Endothelial cell of umbilical vein (primary cell): ENCODE data around the gene CIDEC. TPM values are rescaled to one million over a fixed set of nuclear protein-coding genes. Genes with fewer than 3 reads are reported as not detected.

ENCODE experiments used
- BruUV-seq: library from RNA; stranded (reverse); fragments of 400-500 nt; replicated peaks from 2 replicates; lab custom pipeline; 2021; lab: Mats Ljungman, UMichigan
- CTCF ChIA-PET: fragments of 300-600, 350-600 bp; sonication (Branson Sonifier 250); formaldehyde crosslinking; loops from one replicate; lab custom pipeline; 2021; ENCODE audit warnings: antibody characterized with exemption, inconsistent platforms; lab: Charles Lee
- POLR2A ChIA-PET: fragments of 300-600, 350-600 bp; sonication (Branson Sonifier 250); formaldehyde crosslinking; loops from one replicate; lab custom pipeline; 2021; ENCODE audit warnings: antibody characterized with exemption, inconsistent platforms; lab: Charles Lee
- DNase-seq: peaks from one replicate; pipeline ENCODE4 v3.0.0-alpha.2; 2011; ENCODE audit warnings: low read depth, low spot score
- FAIRE-seq: peaks from 2 replicates; lab custom pipeline; 2011; peaks lifted over from hg19 to GRCh38; lab: Jason Lieb, UNC
- H2AFZ ChIP-seq: 2 replicates; pipeline ENCODE4 v1.6.0; 2012; ENCODE audit warnings: low read depth, low read length, control low read depth, inconsistent platforms
- H3K27ac ChIP-seq: 2 replicates; pipeline ENCODE4 v1.5.1; 2011; ENCODE audit warnings: low read depth, mild to moderate bottlenecking, control low read depth, low read length, moderate library complexity; ENCODE audit not compliant: insufficient read depth
- H3K27me3 ChIP-seq, 2 experiments: 2 replicates each; pipeline versions ENCODE4 v1.6.0 to v1.6.1; 2011; ENCODE audit warnings: low read length in 2 of 2, mixed read lengths in 1 of 2; ENCODE audit not compliant: control insufficient read depth in 2 of 2, insufficient read depth in 2 of 2
- H3K36me3 ChIP-seq, 2 experiments: 2 replicates in 1 of 2; 3 replicates in 1 of 2; pipeline ENCODE4 v1.5.1; 2011; ENCODE audit warnings: low read length in 2 of 2, mild to moderate bottlenecking in 1 of 2, moderate library complexity in 1 of 2; ENCODE audit not compliant: control insufficient read depth in 2 of 2, insufficient read depth in 2 of 2; ENCODE audit errors: extremely low read depth in 1 of 2
- H3K4me1 ChIP-seq: 3 replicates; pipeline ENCODE4 v1.5.1; 2011; ENCODE audit warnings: mild to moderate bottlenecking, low read length; ENCODE audit not compliant: control insufficient read depth, insufficient read depth; ENCODE audit errors: extremely low read depth
- H3K4me2 ChIP-seq: 2 replicates; pipeline ENCODE4 v1.6.1; 2011; ENCODE audit warnings: low read length, control low read depth, mixed read lengths; ENCODE audit not compliant: insufficient read depth
- H3K4me3 ChIP-seq, 3 experiments: fragments of 200-600 bp in 1 of 3; sonication (generic), shearing (Covaris generic) in 1 of 3; replicated peaks in 1 of 3; 2 replicates each; pipeline ENCODE4 v1.5.1; 2011 to 2016; ENCODE audit warnings: control low read depth in 3 of 3, low read length in 3 of 3, mild to moderate bottlenecking in 2 of 3, inconsistent platforms in 1 of 3, low read depth in 1 of 3, moderate library complexity in 1 of 3; ENCODE audit not compliant: insufficient read depth in 1 of 3
- H3K79me2 ChIP-seq: 2 replicates; pipeline ENCODE4 v1.6.0; 2012; ENCODE audit warnings: low read length, inconsistent platforms; ENCODE audit not compliant: control insufficient read depth, insufficient read depth
- H3K9ac ChIP-seq: replicated peaks from 2 replicates; pipeline ENCODE3; 2011; ENCODE audit warnings: low read length, control low read depth; ENCODE audit not compliant: insufficient read depth; ENCODE audit errors: extremely low read depth
- H3K9me1 ChIP-seq: replicated peaks from 3 replicates; pipeline ENCODE4 v1.6.0; 2011; ENCODE audit warnings: mild to moderate bottlenecking, low read length; ENCODE audit not compliant: control insufficient read depth, insufficient read depth; ENCODE audit errors: extremely low read depth
- H3K9me3 ChIP-seq: replicated peaks from 2 replicates; pipeline ENCODE4 v1.5.1; 2012; ENCODE audit warnings: low read length, inconsistent platforms; ENCODE audit not compliant: control insufficient read depth, insufficient read depth
- H4K20me1 ChIP-seq: replicated peaks from 2 replicates; pipeline ENCODE3; 2011; ENCODE audit warnings: mild to moderate bottlenecking, low read length; ENCODE audit not compliant: control insufficient read depth, insufficient read depth; ENCODE audit errors: extremely low read depth
- CTCF ChIP-seq, 2 donors: IDR thresholded peaks; 1 replicate in 1 of 2; 2 replicates in 1 of 2; pipeline ENCODE4 v1.5.1; 2011; ENCODE audit warnings: low read length in 2 of 2, mild to moderate bottlenecking in 2 of 2, moderate library complexity in 2 of 2, control low read depth in 1 of 2, inconsistent platforms in 1 of 2, low read depth in 1 of 2; ENCODE audit not compliant: insufficient read depth in 1 of 2; ENCODE audit errors: extremely low read depth in 1 of 2
- EZH2 ChIP-seq: IDR thresholded peaks from 2 replicates; pipeline ENCODE4 v1.6.1; 2012; ENCODE audit warnings: borderline replicate concordance, low read depth, mild to moderate bottlenecking, moderate library complexity, low read length, inconsistent platforms; ENCODE audit not compliant: severe bottlenecking
- FOS ChIP-seq: IDR thresholded peaks from 2 replicates; pipeline ENCODE4 v1.6.1; 2011; ENCODE audit warnings: mild to moderate bottlenecking, low read length, moderate library complexity, borderline replicate concordance; ENCODE audit not compliant: insufficient read depth
- GATA2 ChIP-seq: IDR thresholded peaks from 2 replicates; pipeline ENCODE4 v1.7.0; 2011; ENCODE audit warnings: low read depth, mild to moderate bottlenecking, moderate library complexity, mixed read lengths, low read length; ENCODE audit not compliant: insufficient read length, insufficient read depth
- JUN ChIP-seq: IDR thresholded peaks from 2 replicates; pipeline ENCODE4 v1.6.1; 2011; ENCODE audit warnings: borderline replicate concordance, low read depth; ENCODE audit not compliant: insufficient read length, insufficient read depth
- MAX ChIP-seq: IDR thresholded peaks from 2 replicates; pipeline ENCODE4 v1.6.1; 2011; ENCODE audit not compliant: insufficient read depth, insufficient read length
- MYC ChIP-seq: IDR thresholded peaks from one replicate; pipeline ENCODE4 v1.6.1; 2011; ENCODE audit warnings: mild to moderate bottlenecking, low read depth, low read length
- POLR2A ChIP-seq: IDR thresholded peaks from 2 replicates; pipeline ENCODE4 v1.6.1; 2012; ENCODE audit warnings: low read depth, mild to moderate bottlenecking, control low read depth, low read length
- POLR2AphosphoS5 ChIP-seq: IDR thresholded peaks from 2 replicates; pipeline ENCODE4 v1.6.1; 2012; ENCODE audit warnings: low read depth, mild to moderate bottlenecking, control low read depth, low read length, moderate library complexity; ENCODE audit not compliant: insufficient read depth
- dilution Hi-C: fragments of 300-500 bp; cut with MboI; formaldehyde crosslinking; loops from one replicate; pipeline ENCODE4 v1.15.0; 2019; ENCODE audit warnings: low sequenced_read_pairs; ENCODE audit not compliant: extremely low pct_ligation_motif_present
- intact Hi-C: fragments of 100-400 bp; cut with micrococcal nuclease; formaldehyde crosslinking; loops from one replicate; pipeline ENCODE4 v1.10.0; 2022
- polyA plus RNA-seq, 4 experiments: library from polyadenylated mRNA; depleted of rRNA in 3 of 4; stranded (reverse) in 3 of 4; unstranded in 1 of 4; fragments of >200 nt; gene quantifications; 2 replicates each; pipeline versions ENCODE4 v1.2.1 to v1.2.3, GENCODE V29; 2011 to 2012; ENCODE audit warnings: missing spikeins in 1 of 4
- total RNA-seq: library from RNA; stranded (reverse); gene quantifications from 2 replicates; pipeline ENCODE4 v1.2.3, GENCODE V29; 2021

The CIDEC gene
- total and polyA plus RNA-seq, 2 donors (not counting 3 experiments of a cell fraction or from before 2014, with no cell fraction given), result 0.14 TPM; not detected in 1

- BruUV-seq, result no TSS peak
- ChIA-PET POLR2A (interaction anchor here (0.6 to 0.7 kb wide), 3 partner anchors 9 to 100 kb away, joined by 3 to 5 read pairs (median 4); no protein-coding TSS in a partner anchor), CTCF (interaction anchor here (0.7 to 5.2 kb wide), 4 partner anchors 10 to 100 kb away, joined by 3 to 35 read pairs (median 6); partner anchors contain the start of gene CRELD1)
- Histone ChIP-seq H3K9ac (no peak overlapping the region), H3K36me3 (peaks cover 0 to 2% of the 10 kb centered on the region in 2 experiments), H4K20me1 (no peaks in the 10 kb centered on the region), H3K4me3 (no peak overlapping the region), H2AFZ (no peak overlapping the region), H3K4me1 (peaks cover 12% of the 10 kb centered on the region), H3K9me1 (no peaks in the 10 kb centered on the region), H3K79me2 (peaks cover 3% of the 10 kb centered on the region), H3K27ac (no peak overlapping the region), H3K9me3 (no peaks in the 10 kb centered on the region), H3K27me3 (no peaks in the 10 kb centered on the region), H3K4me2 (no peak overlapping the region)
- TF ChIP-seq CTCF (IDR thresholded peaks at IDR 0.05; ENCODE audit: extremely low read depth in 1 of 2, insufficient read depth in 1 of 2, low read depth in 1 of 2, low read length in 2 of 2) (no peak), MYC (no peak), POLR2AphosphoS5 (no peak), MAX (no peak), FOS (no peak), GATA2 (no peak), JUN (no peak), POLR2A (no peak), EZH2 (no peak)
- dilution Hi-C loops, result no loop called here
- intact Hi-C loops, result no loop called here
- DNase-seq, result no peak
- no peak for FAIRE-seq
Observed at GRCh38 chr3:9846931-9847488, 33.0 kb downstream of the CIDEC start.
